NCI-H128 (cell line): ENCODE data around the gene NGEF.

Experiments
- DNase-seq: peaks from one replicate; lab custom pipeline; 2025; ENCODE audit not compliant: unreplicated experiment; lab: John Stamatoyannopoulos, UW

Gene NGEF

GRCh38 chr2:232903989-232904388 lies 109.1 kb downstream of the NGEF start:
- DNase-seq, result no peak

- DNase-seq, result no peak
Observed at GRCh38 chr2:232901736-232902578, 111.1 kb downstream of the NGEF start.

GRCh38 chr2:232900811-232901735 lies 112.0 kb downstream of the NGEF start:
- DNase-seq, result no peak

- DNase-seq, result no peak
Observed at GRCh38 chr2:232898592-232899543, 114.2 kb downstream of the NGEF start.

GRCh38 chr2:232897598-232898408 lies 115.3 kb downstream of the NGEF start:
- DNase-seq, result no peak

GRCh38 chr2:232896720-232897597 lies 116.1 kb downstream of the NGEF start:
- no peak for DNase-seq

GRCh38 chr2:232896111-232896510 lies 116.9 kb downstream of the NGEF start:
- no peak for DNase-seq

- no peak for DNase-seq
Observed at GRCh38 chr2:232894746-232895145, 118.3 kb downstream of the NGEF start.

- DNase-seq, result no peak
Observed at GRCh38 chr2:232894251-232894650, 118.8 kb downstream of the NGEF start.

GRCh38 chr2:232893834-232894233 lies 119.2 kb downstream of the NGEF start:
- DNase-seq, result no peak

- DNase-seq, result no peak
Observed at GRCh38 chr2:232892843-232893242, 120.2 kb downstream of the NGEF start.

- DNase-seq, result no peak
Observed at GRCh38 chr2:232892221-232892620, 120.8 kb downstream of the NGEF start.

- DNase-seq, result no peak
Observed at GRCh38 chr2:232891621-232892071, 121.4 kb downstream of the NGEF start.

GRCh38 chr2:232890896-232891601 lies 122.0 kb downstream of the NGEF start:
- DNase-seq, result no peak

- DNase-seq, result no peak
Observed at GRCh38 chr2:232890536-232890895, 122.5 kb downstream of the NGEF start.

GRCh38 chr2:232889876-232890401 lies 123.1 kb downstream of the NGEF start:
- DNase-seq, result no peak

GRCh38 chr2:232888839-232889529 lies 124.1 kb downstream of the NGEF start:
- DNase-seq, result no peak
